ENCODE data around the gene MAPK11.

DNA sequence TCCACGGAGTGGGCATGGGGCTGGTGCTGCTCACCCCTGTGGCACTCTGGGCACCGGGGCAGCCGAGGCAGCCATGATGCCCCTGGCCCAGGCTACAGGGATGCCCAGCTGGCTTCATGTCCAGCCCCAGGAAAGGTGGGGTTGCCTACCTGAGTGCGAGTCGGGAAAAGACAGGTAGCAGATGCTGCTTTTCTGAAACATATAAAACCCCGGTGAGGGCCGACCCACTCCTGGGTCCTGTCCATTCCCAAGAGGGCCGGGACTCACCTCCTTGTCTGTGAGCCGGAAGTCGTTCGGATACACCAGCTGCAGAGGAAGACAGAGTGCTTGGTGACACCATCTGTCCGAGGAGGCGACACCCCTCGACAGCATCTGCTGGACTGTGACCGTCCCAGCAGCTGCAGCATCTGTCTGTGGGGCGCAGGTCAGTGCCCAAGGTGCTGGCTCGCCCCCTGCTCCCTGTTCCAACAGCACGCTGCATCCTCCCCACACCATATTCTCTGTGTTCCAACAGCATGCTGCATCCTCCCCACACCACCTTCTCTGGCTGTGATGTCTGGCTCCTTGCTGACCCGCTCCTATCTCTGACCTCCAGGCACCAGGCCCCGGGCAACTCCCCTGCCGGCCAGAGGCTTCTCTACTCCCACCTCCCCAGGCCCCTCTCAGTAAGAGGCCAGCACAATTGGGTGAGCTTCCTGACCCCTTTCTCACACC is 48.7 kb upstream of the MAPK11 start:
- TF ChIP-seq, protein P1, sequence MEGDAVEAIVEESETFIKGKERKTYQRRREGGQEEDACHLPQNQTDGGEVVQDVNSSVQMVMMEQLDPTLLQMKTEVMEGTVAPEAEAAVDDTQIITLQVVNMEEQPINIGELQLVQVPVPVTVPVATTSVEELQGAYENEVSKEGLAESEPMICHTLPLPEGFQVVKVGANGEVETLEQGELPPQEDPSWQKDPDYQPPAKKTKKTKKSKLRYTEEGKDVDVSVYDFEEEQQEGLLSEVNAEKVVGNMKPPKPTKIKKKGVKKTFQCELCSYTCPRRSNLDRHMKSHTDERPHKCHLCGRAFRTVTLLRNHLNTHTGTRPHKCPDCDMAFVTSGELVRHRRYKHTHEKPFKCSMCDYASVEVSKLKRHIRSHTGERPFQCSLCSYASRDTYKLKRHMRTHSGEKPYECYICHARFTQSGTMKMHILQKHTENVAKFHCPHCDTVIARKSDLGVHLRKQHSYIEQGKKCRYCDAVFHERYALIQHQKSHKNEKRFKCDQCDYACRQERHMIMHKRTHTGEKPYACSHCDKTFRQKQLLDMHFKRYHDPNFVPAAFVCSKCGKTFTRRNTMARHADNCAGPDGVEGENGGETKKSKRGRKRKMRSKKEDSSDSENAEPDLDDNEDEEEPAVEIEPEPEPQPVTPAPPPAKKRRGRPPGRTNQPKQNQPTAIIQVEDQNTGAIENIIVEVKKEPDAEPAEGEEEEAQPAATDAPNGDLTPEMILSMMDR (IDR thresholded peaks at IDR 0.05), result no peak
- no peak for TF ChIP-seq EZH2 (IDR thresholded peaks at IDR 0.05)
